BLaER1 (cell line): ENCODE measurements around the gene UNG.
A peak's percentile ranks its signal among the peaks of the same experiment; 100 is the strongest.

Experiments
- H3K27ac ChIP-seq: shearing (Covaris generic); formaldehyde crosslinking; 2 replicates; pipeline ENCODE4 v1.8.1; 2022
- H3K27me3 ChIP-seq: shearing (Covaris generic); formaldehyde crosslinking; 2 replicates; pipeline ENCODE4 v1.8.1; 2022
- H3K36me3 ChIP-seq: shearing (Covaris generic); formaldehyde crosslinking; 2 replicates; pipeline ENCODE4 v1.8.1; 2022
- H3K4me1 ChIP-seq: shearing (Covaris generic); formaldehyde crosslinking; 2 replicates; pipeline ENCODE4 v1.8.1; 2022
- H3K4me2 ChIP-seq: shearing (Covaris generic); formaldehyde crosslinking; 2 replicates; pipeline ENCODE4 v1.8.1; 2022
- H3K4me3 ChIP-seq: shearing (Covaris generic); formaldehyde crosslinking; 2 replicates; pipeline ENCODE4 v1.8.1; 2022
- H3K9ac ChIP-seq: shearing (Covaris generic); formaldehyde crosslinking; 2 replicates; pipeline ENCODE4 v1.8.1; 2022
- H3K9me3 ChIP-seq: shearing (Covaris generic); formaldehyde crosslinking; 2 replicates; pipeline ENCODE4 v1.8.1; 2022
- H4K20me1 ChIP-seq: shearing (Covaris generic); formaldehyde crosslinking; 2 replicates; pipeline ENCODE4 v1.8.1; 2022
- Cebpa-rat ChIP-seq: shearing (Covaris generic); IDR thresholded peaks from 2 replicates; pipeline ENCODE4 v1.8.1; 2022

The UNG gene

GRCh38 chr12:109100741-109101140, 3.3 kb downstream of the UNG start:
- no peak overlapping the region for H3K9ac ChIP-seq
- H3K9me3 ChIP-seq = no peaks in the 10 kb centered on the region
- H3K4me3 ChIP-seq = no peak overlapping the region
- H3K36me3 ChIP-seq = peaks cover 65% of the 10 kb centered on the region
- H3K27me3 ChIP-seq = no peaks in the 10 kb centered on the region
- peaks cover 27% of the 10 kb centered on the region for H3K4me1 ChIP-seq
- TF ChIP-seq Cebpa-rat = no peak
- no peak overlapping the region for H3K4me2 ChIP-seq
- H4K20me1 ChIP-seq = peaks cover 32% of the 10 kb centered on the region; the same call in 1 of the 2 replicates
- no peak overlapping the region for H3K27ac ChIP-seq

DNA sequence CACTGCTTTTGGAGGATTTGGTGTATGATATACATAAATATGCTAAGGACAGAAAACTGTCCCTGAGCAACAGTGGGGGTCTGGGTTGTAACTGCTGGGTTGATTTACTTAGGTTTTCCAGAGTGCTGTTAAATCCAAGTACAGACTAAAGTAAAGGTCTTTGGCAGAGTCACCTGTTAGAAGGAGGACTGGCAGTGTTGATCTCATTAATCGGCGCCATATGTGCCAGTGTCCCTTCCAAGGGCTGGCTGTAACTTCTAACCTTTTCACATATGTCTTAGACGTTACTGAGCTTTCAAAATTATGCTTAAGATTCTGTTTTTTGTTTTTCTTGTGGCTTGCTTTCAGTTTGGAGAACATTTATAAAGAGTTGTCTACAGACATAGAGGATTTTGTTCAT, 5.1 kb downstream of the UNG start:
- H3K4me1 ChIP-seq = peaks cover 17% of the 10 kb centered on the region
- H3K9me3 ChIP-seq = no peaks in the 10 kb centered on the region
- peaks cover 40% of the 10 kb centered on the region; the same call in 1 of the 2 replicates for H4K20me1 ChIP-seq
- peaks cover 81% of the 10 kb centered on the region for H3K36me3 ChIP-seq
- no peak overlapping the region for H3K4me2 ChIP-seq
- H3K27me3 ChIP-seq = no peaks in the 10 kb centered on the region
- H3K27ac ChIP-seq = no peak overlapping the region
- H3K4me3 ChIP-seq = no peak overlapping the region
- no peak for TF ChIP-seq Cebpa-rat
- no peak overlapping the region for H3K9ac ChIP-seq

GRCh38 chr12:109105176-109105575, 7.8 kb downstream of the UNG start:
- H3K27ac ChIP-seq = no peak overlapping the region
- H3K4me2 ChIP-seq = no peak overlapping the region
- no peak for TF ChIP-seq Cebpa-rat
- no peaks in the 10 kb centered on the region for H3K9me3 ChIP-seq
- no peak overlapping the region for H3K4me3 ChIP-seq
- peaks cover 98% of the 10 kb centered on the region for H3K36me3 ChIP-seq
- H3K9ac ChIP-seq = no peak overlapping the region
- peaks cover 28% of the 10 kb centered on the region; the same call in 1 of the 2 replicates for H4K20me1 ChIP-seq
- H3K4me1 ChIP-seq = no peaks in the 10 kb centered on the region
- no peaks in the 10 kb centered on the region for H3K27me3 ChIP-seq

GRCh38 chr12:109109746-109110350, 12.5 kb downstream of the UNG start:
- Histone ChIP-seq H3K4me3 (no peak overlapping the region), H3K27me3 (no peaks in the 10 kb centered on the region), H3K27ac (no peak overlapping the region), H3K4me1 (peaks cover 11% of the 10 kb centered on the region), H3K36me3 (peaks cover 61% of the 10 kb centered on the region), H4K20me1 (peaks cover 16% of the 10 kb centered on the region; the same call in 1 of the 2 replicates), H3K9ac (no peak overlapping the region), H3K4me2 (no peak overlapping the region), H3K9me3 (no peaks in the 10 kb centered on the region)
- no peak for TF ChIP-seq Cebpa-rat

DNA sequence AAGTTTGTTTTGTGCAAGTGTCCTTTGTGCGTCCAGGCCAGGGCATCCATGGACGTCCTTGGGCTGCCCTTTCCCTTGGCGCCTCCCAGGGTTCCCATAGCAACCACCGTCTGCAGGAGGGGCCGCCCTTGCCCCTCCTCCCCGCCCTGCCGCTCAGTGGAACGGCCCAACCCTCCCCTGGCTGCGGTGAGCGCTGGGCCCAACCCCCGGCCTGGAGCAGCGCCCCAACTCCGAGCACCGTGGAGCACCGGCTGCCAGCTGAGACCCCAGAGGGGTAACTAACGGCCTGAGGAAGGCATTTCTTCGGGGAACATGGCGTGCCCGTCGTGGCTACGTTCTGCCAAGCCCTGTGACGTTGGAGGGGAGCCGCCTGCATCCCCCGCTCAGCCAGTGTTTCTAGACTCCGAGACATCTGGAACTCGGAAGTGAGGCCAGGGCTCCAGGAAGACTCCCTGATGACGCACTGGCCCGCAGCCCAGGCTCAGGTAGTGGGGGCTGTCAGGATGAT, 13.6 kb downstream of the UNG start:
- peak overlapping the region; percentile 36; the same call in 1 of the 2 replicates for H3K4me3 ChIP-seq
- peaks cover 4% of the 10 kb centered on the region; the same call in 1 of the 2 replicates for H4K20me1 ChIP-seq
- peak overlapping the region; percentile 66 for H3K4me2 ChIP-seq
- no peaks in the 10 kb centered on the region for H3K27me3 ChIP-seq
- H3K27ac ChIP-seq = 0 out of 2 replicates have a peak overlapping the region, but pooled peaks have one; percentile 46
- peaks cover 49% of the 10 kb centered on the region for H3K36me3 ChIP-seq
- peak overlapping the region; percentile 32; the same call in 1 of the 2 replicates for H3K9ac ChIP-seq
- H3K9me3 ChIP-seq = no peaks in the 10 kb centered on the region
- peaks cover 23% of the 10 kb centered on the region for H3K4me1 ChIP-seq
- TF ChIP-seq Cebpa-rat = no peak

- Histone ChIP-seq H3K9ac (no peak overlapping the region), H3K4me3 (no peak overlapping the region), H3K9me3 (no peaks in the 10 kb centered on the region), H3K4me2 (no peak overlapping the region), H3K4me1 (peaks cover 38% of the 10 kb centered on the region), H4K20me1 (no peaks in the 10 kb centered on the region), H3K27me3 (no peaks in the 10 kb centered on the region), H3K36me3 (peaks cover 33% of the 10 kb centered on the region), H3K27ac (no peak overlapping the region)
- TF ChIP-seq Cebpa-rat = no peak
Measured at GRCh38 chr12:109112720-109113465, 15.5 kb downstream of the UNG start.

DNA sequence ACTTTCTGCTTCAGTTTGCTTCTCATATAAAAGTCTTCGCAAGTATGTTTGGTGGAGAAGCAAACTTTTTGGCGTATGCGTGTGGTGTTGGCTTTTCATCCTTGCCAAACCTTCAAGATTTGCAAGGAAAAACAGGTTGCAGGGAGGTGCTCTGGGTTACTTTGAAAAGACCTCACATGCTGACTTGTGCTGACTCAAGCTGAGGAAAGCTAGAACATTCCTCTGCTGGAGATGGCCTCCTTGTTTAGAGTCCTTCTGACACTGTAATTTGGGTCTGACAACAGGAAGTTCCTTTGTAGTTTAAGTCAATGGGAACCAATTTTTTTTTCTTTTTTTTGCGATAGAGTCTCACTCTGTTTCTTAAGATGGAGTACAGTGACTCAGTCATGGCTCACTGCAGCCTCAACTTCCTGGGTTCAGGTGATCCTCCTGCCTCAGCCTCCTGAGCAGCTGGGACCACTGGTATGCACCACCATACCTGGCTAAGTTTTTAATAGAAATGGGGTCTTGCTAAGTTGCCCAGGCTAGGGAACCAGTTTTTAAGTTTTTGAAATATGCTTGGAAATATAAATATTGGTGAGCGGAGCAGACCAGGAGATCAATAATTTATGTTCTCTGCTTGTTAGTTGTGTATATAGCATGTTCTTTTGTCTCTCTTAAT, 16.4 kb downstream of the UNG start:
- H3K36me3 ChIP-seq = peaks cover 24% of the 10 kb centered on the region
- no peak overlapping the region for H3K4me2 ChIP-seq
- no peaks in the 10 kb centered on the region for H3K9me3 ChIP-seq
- H3K9ac ChIP-seq = no peak overlapping the region
- H3K4me1 ChIP-seq = peaks cover 38% of the 10 kb centered on the region
- H3K4me3 ChIP-seq = no peak overlapping the region
- H3K27ac ChIP-seq = no peak overlapping the region
- H3K27me3 ChIP-seq = no peaks in the 10 kb centered on the region
- no peaks in the 10 kb centered on the region for H4K20me1 ChIP-seq
- TF ChIP-seq Cebpa-rat = no peak

GRCh38 chr12:109114644-109115043, 17.2 kb downstream of the UNG start:
- Histone ChIP-seq H3K4me1 (peaks cover 38% of the 10 kb centered on the region), H3K9ac (no peak overlapping the region), H3K36me3 (peaks cover 15% of the 10 kb centered on the region), H3K4me3 (no peak overlapping the region), H3K27me3 (no peaks in the 10 kb centered on the region), H3K4me2 (no peak overlapping the region), H3K27ac (no peak overlapping the region), H3K9me3 (no peaks in the 10 kb centered on the region), H4K20me1 (no peaks in the 10 kb centered on the region)
- no peak for TF ChIP-seq Cebpa-rat

DNA sequence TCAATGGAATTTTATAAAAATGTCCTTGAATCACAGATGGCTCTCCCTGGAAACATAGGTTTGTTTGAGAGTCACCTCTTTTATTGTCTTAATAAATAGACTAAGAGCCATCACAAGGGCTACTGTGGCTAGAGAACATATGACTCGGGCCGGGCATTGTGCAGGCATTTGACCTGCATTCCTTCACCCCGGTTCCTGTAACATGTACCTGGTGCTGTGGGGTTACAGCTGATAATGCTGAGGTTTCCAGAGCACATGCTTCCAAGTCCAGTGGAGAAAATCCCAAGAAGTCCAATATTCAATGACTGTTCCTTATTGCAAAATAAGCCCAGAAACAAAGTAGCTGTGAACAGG, 18.0 kb downstream of the UNG start:
- H3K27me3 ChIP-seq = no peaks in the 10 kb centered on the region
- H3K4me2 ChIP-seq = peak overlapping the region; percentile 66
- peaks cover 8% of the 10 kb centered on the region for H3K36me3 ChIP-seq
- H3K4me1 ChIP-seq = peaks cover 38% of the 10 kb centered on the region
- no peaks in the 10 kb centered on the region for H3K9me3 ChIP-seq
- no peak for TF ChIP-seq Cebpa-rat
- H3K4me3 ChIP-seq = no peak overlapping the region
- H4K20me1 ChIP-seq = no peaks in the 10 kb centered on the region
- H3K9ac ChIP-seq = no peak overlapping the region
- no peak overlapping the region for H3K27ac ChIP-seq
